Liver (tissue), 3 donors: ENCODE results near the gene TFAP2D.

Source experiments
- CTCF ChIP-seq: fragments of 150-350 bp; IDR thresholded peaks from 2 replicates; pipeline ENCODE4 v1.5.1; 2017; ENCODE audit warnings: improper control_type of control experiment, low read depth, low read length; ENCODE audit not compliant: missing input control
- FOXA1 ChIP-seq: IDR thresholded peaks from 2 replicates; pipeline ENCODE4 v1.6.1; 2016; ENCODE audit warnings: antibody characterized with exemption
- GABPA ChIP-seq, 2 donors: IDR thresholded peaks in 1 of 2; conservative IDR thresholded peaks in 1 of 2; 2 replicates each; pipeline ENCODE4 v1.6.1; 2016; ENCODE audit warnings: antibody characterized with exemption in 2 of 2, mild to moderate bottlenecking in 1 of 2, moderate library complexity in 1 of 2
- MAX ChIP-seq: IDR thresholded peaks from 2 replicates; pipeline ENCODE4 v1.6.1; 2016; ENCODE audit warnings: antibody characterized with exemption
- donor health status: healthy.
- donor health status: healthy.

- no peak for TF ChIP-seq GABPA (IDR thresholded peaks at IDR 0.05 in 1 of 2, conservative IDR thresholded peaks at IDR 0.05 in 1 of 2)
- TF ChIP-seq CTCF = no peak
- TF ChIP-seq FOXA1 = no peak
- TF ChIP-seq MAX = no peak
These were observed 67.1 kb downstream of the TFAP2D start for GRCh38 chr6:50780382-50780781.
